Urothelium cell line (cell line): Measurements from ENCODE around the gene POU5F2.
A peak's percentile ranks its signal among the peaks of the same experiment; 100 is the strongest.

Experiments
- DNase-seq: peaks from one replicate; pipeline ENCODE4 v3.0.0; 2011; ENCODE audit warnings: low spot score, mixed read lengths
- FAIRE-seq: peaks from 2 replicates; lab custom pipeline; 2011; peaks lifted over from hg19 to GRCh38; lab: Jason Lieb, UNC

The POU5F2 gene, protein sequence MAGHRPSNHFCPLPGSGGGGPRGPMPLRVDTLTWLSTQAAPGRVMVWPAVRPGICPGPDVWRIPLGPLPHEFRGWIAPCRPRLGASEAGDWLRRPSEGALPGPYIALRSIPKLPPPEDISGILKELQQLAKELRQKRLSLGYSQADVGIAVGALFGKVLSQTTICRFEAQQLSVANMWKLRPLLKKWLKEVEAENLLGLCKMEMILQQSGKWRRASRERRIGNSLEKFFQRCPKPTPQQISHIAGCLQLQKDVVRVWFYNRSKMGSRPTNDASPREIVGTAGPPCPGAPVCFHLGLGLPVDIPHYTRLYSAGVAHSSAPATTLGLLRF

GRCh38 chr5:93741136-93741811, at the start of gene POU5F2:
POU5F2 (minus strand) TSS chr5:93741600; CDS start chr5:93741563, 37 bp downstream.
- FAIRE-seq: no peak
- no peak for DNase-seq

DNA sequence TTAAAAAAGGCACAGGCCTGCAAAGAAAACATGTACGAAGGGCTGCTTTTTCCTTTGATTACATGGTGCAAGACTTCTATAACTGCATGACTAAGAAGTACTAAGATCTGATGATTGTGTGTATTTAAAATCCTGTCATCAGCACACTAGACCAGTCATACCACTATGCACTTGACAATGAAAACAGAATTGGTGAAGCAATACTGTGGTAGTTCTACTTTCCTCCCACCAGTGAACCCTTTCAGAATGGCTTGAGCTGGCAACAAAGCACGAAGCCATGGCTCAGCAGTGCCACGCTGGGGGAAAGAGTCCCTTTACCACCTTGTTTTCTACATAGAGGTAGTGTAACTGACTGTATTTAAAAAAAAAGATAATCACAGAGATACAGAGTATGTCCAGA, 49.0 kb upstream of the POU5F2 start:
- no peak for DNase-seq
- FAIRE-seq: no peak

DNA sequence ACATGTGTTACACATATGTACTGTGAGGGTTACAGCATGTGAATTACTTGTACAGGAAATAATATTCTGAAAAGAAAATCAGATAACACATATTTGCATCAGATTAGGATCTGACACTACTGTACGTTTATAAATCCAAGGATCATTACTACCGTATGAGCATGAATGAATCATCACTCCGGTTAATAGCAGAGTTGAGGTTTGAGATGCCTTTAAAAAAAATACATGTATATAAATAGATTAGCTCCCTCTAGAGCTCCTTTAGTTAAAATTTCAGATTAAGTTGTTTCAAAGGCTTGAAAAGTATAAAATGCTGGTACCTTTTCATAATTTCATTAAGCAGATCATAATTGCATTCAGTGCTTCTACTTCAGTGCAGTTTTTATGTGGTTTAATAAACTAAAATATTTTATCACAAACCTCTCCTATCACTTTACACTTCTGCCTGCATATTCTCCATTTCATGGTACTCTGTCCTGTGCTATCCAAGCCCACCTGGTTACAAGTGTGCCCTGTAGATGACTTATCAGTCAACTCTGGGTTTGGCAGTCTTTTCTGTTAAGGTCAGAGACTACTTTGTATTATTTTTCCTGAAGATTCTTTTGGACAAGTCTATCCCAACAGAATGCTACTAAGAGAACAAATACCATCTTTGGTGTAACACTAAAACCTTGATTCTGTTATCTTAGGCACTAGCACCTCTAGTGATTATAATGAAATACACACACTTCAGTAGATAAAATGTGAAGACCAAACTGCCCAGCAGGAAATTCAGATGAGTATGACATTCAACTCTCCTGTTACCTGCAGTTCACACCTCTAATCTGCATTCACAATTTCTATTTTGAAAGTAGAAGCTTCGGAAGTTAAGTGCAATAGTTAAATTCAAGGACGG, 48.0 kb upstream of the POU5F2 start:
- FAIRE-seq (no peak), DNase-seq (peak; percentile 13)

DNA sequence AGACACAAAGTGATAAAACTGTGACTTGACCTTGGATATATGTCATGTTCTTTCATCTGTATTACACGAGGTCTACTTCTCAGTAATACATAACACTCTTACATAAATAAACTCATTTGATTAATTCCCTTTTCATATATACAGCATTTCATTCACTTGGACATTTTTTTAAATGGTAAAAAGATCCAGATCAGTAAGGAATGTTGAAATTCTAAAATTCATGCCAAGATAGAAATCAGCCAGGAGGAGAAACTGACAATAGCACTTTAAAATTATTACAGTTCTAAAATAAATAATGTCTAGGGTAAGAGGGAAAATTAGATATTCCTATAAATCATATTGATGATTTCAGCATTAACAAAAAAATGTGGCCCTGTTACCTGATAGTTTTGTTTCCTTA, 46.2 kb upstream of the POU5F2 start:
- FAIRE-seq: no peak
- DNase-seq: no peak

- DNase-seq: no peak
- no peak for FAIRE-seq
Measured at GRCh38 chr5:93785475-93785874, 44.1 kb upstream of the POU5F2 start.

DNA sequence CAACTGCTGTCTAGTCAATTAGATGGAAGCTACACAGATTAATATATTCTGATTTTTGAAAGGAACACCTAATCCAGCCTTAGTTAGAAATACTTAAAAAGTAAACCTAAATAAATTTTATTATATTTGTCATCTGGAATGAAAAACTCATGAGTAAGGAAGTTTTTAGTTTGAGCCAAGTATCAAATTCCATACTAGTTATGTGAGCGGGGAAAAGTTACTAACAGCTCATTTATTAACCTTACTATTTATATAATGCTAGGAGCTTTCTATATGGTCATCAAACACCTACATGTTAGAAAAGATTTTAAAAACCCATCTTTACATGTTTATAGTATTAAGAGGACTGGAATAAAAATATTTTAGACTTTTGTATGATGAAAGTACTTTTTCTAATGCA, 41.6 kb upstream of the POU5F2 start:
- FAIRE-seq: no peak
- no peak for DNase-seq

- FAIRE-seq (no peak), DNase-seq (no peak)
Measured at GRCh38 chr5:93777620-93778019, 36.2 kb upstream of the POU5F2 start.

GRCh38 chr5:93756372-93756771, 15.0 kb upstream of the POU5F2 start:
- FAIRE-seq: no peak
- no peak for DNase-seq

GRCh38 chr5:93755716-93756115, 14.3 kb upstream of the POU5F2 start:
- DNase-seq: no peak
- no peak for FAIRE-seq

DNA sequence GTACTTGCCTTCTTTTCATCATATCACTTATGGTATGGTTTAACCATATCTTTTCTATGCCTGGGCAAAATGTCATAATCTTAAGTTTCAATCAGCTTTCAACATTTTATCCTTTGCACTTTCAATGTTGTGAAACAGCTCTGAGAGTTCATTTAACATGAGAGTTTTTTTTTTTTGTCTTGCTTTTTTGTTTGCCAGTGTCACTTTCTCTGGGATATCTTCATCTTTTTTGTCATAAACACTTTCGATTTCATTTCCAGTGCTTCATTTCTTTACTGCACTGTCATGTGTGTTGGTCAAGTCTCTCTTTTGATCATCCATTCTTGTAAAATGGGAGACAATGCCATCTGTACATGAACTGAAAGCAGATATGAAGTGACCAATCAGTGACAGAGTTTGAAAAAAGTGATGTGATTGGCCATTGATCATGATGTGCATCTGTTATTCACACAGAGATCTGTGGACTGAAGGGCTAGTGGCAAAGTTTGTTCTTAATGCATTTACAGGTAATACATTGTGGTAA, 7.5 kb upstream of the POU5F2 start:
- no peak for DNase-seq
- no peak for FAIRE-seq

- no peak for DNase-seq
- FAIRE-seq: no peak
Measured at GRCh38 chr5:93746406-93747056, 5.1 kb upstream of the POU5F2 start.

DNA sequence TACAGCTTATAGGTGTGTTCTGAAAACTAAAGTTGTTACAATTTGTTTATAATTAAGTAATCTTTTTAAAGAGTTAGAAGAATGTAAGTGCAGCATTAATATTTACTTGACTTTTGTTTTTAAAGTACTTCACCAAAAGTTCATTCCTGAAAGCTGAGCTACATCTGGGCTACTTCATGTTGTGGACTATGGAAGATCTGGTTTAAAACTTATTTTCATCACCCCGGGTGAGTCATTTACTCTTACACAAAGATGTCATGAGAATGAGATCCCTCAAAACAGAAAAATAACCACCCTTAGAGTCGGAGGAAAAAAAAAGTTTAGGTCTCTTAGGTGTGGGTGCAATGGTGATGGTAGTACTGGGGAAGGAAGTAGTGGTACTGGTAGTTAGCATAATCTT, 5.1 kb downstream of the POU5F2 start:
- no peak for FAIRE-seq
- no peak for DNase-seq

- FAIRE-seq: no peak
Measured at GRCh38 chr5:93735378-93735777, 6.0 kb downstream of the POU5F2 start.

DNA sequence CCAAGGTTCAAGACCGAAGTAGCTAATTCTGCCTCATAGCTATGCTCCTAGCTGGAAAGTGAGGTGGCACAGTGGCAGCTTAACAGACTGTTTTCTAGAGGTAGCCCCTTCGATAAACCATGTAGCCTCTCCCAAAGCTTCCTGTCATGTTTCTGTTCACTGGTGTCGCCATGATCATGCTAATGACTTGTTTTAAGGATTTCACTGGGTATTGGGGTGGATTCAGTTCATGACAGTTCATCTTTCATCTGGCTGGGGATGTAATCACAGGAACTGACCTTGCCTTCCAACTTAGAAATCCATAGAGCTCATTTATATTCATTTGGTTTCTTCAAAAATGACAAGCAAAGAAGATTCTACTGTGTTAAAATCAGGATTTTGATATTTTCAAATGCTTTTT, 9.4 kb downstream of the POU5F2 start:
- FAIRE-seq (no peak), DNase-seq (no peak)

More at GRCh38 chr5:93735378-93735777, 6.0 kb downstream of the POU5F2 start:
- no peak for DNase-seq

GRCh38 chr5:93726595-93726994, 14.8 kb downstream of the POU5F2 start:
- FAIRE-seq (no peak), DNase-seq (no peak)

DNA sequence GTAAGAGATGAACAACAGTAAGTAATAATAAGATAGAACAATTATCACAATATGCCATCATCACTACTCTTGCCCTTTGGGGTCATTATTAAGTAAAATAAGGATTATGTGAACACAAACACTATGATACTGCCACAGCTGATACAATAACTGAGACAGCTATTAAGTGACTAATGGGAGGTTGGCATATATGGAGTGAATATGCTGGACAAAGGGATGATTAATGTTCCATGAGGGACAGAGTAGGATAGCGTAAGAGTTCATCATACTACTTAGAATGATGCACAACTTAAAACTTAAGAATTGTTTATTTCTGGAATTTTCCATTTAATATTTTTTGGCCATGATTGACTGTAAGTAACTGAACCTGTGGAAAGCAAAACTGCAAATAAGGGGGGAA, 16.6 kb downstream of the POU5F2 start:
- FAIRE-seq: no peak

GRCh38 chr5:93723681-93724080, 17.7 kb downstream of the POU5F2 start:
- DNase-seq (no peak), FAIRE-seq (no peak)

More for the DNA sequence above, 16.6 kb downstream of the POU5F2 start:
- DNase-seq: no peak

- DNase-seq (no peak), FAIRE-seq (no peak)
Measured at GRCh38 chr5:93723005-93723404, 18.4 kb downstream of the POU5F2 start.

GRCh38 chr5:93722588-93722987, 18.8 kb downstream of the POU5F2 start:
- FAIRE-seq (no peak), DNase-seq (no peak)

GRCh38 chr5:93721511-93721910, 19.9 kb downstream of the POU5F2 start:
- FAIRE-seq (no peak), DNase-seq (no peak)

DNA sequence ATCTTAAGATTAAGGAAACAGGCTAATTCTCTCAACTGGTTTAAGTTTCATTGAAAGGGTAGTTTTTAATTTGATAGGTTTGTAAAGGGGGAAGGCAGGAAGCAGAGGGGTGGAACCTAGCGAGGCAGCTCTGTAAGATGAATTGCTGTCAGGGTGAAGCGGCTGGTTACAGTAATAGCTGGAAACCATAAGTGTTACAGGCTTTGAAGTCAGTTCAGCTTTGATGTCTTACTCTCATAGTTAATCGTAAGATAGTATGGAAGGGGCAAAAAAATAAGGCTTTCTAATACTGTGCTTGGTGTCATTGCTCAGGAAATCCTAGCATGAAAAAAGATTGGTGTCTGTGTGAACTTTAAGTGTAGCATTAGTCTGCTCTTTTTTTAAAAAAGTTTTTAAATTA, 20.3 kb downstream of the POU5F2 start:
- FAIRE-seq (no peak), DNase-seq (no peak)
